Activated CD4-positive, alpha-beta T cell treated with anti-CD3 and anti-CD28 coated beads, Interleukin-2, amount 50 U/mL, for 48 hours (primary cell): ENCODE measurements around the gene PSMD3.

Source experiments
- DNase-seq, 2 experiments: peaks; one replicate each; pipeline ENCODE4 v3.0.0-alpha.2; 2020

PSMD3 gene

DNA sequence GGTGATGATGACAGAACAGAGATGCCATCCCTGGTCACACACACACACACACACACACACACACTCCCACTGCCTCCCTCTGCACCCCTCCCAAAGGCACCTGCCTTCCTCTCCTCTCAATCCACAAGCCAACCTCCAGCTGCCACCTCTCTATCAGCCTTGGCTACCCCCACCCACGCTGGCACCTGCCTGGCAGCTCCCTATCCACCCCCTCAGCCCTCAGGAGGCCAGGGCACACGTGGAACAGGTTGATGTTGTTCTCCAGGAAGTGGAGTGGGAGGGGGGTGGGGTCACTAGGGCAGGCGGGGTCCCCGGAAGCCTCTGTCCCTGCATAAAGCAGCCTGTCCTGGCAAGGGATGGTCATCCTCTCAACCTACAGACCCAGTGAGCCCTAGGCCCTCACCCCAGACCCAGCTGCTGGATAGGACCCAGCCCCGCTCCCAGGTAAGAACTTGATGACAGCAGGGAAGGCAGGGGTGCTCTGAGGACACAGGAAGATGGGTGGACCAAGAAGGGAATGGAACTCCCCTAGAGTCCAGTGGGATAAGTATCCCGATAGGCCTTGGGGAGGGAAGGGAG, 17.9 kb upstream of the PSMD3 start, which contains the start of gene GSDMA:
GSDMA (plus strand) TSS at position 363 of the 579 bp plus-strand sequence. CDS start 2,684 bp downstream, outside the sequence.
- no peak for DNase-seq

DNA sequence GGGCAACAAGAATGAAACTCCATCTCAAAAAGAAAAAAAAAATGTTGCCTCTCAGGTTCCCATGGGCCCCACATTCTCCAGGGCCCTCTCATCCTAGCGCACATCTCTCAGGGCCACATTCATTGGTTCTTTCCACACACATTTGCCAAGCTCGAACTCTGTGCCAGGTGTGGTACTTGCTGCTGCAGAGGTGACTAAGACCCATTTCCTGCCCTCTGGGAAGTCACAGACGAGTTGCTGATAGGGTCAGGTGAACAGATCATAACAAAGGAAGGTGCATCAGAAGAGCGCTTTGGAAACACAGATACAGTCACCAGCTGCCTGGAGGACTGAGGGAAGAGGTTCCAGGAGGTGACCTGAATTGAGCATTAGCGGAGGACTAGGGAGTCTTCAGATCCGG, 16.8 kb upstream of the PSMD3 start:
- no peak for DNase-seq

DNA sequence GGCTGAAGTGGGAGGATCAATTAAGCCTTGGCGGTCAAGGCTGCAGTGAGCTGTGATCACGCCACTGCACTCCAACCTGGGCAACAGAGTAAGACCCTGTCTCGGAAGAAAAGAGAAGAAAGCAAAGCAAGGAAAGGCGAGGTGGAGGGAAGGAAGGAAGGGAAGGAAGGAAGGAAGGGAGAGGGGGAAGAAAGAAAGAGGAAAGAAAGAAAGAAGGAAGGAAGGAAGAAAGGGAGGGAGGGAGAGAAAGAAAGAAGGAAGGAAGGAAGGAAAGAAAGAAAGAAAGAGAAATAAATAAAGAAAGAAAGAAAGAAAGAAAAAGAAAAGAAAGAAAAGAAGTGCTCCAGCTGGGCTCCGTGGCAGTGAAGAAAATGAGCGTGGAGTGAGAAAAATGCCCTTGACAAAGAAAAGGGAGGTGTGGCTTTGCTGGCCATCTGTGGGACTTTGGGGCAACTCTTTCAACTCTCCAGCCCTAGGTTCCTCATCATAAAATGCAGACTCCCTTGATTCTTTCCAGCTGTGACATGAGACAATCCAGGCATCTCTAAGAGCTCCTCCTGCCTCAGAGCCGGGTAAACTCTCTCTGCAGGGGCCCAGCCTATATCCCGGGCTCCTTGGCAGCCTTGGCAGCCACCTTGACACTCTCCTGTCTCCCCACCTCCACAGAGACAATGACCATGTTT, 15.4 kb upstream of the PSMD3 start:
- no peak for DNase-seq

DNA sequence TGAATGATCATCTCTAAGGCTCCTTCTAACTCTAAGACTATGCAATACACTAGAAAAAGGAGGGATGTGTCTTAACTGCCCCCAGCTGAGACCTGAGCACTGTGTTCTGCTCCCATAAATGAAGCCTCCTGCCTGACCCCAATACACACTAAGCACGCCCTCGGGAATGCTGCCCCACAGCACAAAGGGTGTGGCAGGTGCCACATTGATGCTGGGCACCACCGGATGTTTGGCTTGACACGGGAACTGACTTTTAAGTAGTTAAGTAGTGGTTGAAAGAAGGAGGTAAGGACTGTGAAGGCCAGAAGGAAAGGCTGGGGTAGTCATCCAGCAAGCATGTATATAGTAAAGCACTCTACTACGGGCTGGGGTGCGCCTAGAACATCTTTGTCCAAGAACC, 13.8 kb upstream of the PSMD3 start:
- no peak for DNase-seq

DNA sequence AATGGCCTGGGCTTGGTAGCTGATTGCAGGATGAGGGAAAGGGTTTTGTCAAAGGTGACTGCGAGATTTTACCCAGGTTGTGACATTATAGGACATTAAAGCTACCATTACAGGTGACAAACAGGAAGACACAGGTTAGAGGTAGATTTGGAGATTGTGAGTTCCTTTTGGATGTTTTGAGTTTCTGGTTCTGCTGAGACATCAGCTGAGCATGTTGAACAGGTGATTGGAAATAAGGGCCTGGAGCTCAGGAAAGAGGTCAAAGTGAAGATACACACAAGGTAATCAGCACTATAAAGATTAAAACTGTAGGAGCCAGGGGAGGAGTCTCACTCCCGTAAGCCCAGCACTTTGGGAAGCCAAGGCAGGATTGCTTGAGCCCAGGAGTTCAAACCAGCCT, 11.8 kb upstream of the PSMD3 start:
- no peak for DNase-seq

DNA sequence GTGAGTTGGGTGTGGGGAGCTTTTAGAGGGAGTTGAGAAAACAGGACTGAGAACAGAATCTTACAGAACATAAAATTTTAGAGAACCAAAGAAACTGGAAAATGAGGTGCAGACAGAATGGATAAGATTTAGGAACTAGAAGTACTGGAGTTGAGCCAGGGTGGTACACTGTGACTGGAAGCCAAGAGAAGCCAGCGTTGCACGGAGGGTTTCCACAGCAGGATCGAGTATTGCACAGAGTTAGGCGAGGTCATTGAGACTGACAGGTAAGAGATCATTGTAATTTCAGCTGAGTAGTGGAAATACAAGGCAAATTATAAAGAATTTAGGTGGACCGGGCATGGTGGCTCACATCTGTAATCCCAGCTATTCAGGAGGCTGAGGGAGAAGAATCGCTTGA, 11.2 kb upstream of the PSMD3 start:
- no peak for DNase-seq

DNA sequence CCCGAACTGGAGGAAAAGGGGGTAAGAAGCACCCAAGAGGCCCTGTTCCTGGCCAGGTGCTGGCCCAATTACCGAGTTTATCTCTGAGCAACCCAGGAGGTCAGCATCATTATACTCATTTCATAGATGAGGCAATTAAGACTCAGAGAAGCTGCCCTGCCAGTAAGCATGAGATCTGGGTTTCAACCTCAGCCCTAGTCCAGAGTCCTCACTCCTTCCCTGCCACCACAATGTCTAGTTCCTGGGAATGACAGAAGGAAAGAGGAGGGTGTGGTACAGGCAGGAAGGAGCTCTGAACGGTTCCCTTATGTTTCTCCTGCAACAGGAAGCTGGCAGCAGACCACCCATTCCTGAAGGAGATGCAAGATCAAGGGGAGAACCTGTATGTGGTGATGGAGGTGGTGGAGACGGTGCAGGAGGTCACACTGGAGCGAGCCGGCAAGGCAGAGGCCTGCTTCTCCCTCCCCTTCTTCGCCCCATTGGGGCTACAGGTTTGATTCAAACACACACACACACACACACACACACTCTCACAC, 10.4 kb upstream of the PSMD3 start:
- DNase-seq: no peak

DNA sequence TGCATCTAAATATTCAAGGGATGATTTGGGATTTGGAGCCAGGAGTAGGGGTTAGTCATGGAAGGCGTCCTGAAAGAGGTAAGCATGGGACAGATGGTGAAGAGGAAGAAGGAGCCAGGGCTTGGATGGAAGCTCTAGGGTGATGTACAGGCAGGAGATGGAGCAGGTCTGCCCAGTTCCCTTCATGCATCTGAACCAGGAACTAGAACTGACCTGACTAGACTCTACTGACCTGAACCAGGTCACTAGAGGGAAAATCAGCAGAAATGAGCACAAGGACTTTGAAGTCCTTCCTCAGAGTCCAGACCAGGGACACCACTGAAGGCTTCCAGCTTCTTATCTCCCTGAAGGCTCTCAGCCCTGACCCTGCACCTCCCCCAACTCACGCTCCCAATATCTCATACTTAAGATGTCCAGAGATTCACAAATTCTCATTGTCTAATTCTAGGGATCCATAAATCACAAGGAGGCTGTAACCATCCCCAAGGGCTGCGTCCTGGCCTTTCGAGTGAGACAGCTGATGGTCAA, 9.5 kb upstream of the PSMD3 start:
- no peak for DNase-seq

DNA sequence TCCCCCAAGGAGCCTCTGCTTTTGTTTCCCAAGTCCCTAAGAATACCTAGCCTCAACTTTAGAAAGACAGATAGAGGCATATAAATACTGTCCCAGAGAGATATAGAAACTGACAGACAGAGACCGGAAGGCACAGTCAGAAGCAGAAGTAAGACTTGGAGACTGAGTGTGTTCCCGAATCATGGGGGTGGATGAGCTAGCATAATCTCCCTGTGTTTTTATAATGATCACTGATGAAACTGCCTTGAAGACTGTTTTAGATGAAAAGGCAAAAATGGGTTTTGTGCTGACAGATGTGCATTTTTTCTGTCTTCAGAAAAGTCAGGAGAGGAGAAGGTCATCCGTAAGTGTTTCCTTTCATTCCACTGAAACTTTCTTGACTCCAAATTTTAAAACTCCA, 8.3 kb upstream of the PSMD3 start:
- DNase-seq: no peak

DNA sequence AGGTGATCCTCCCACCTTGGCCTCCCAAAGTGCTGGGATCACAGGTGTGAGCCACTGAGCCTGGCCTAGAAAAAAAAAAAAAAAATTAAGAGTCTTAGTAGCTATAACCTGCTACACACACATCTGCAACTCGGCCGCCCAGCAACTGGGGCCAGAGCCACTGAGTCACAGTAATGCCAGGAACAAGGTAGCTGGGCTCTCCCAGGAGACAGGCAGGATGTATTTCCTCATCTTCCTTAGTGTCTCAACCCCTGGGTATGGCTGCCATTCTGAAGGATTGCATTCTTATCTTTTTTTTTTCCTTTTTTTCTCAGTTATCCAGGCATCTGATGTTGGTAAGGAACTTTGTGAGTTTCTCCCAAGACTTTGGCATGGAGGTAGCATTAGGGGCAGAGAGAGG, 7.1 kb upstream of the PSMD3 start:
- no peak for DNase-seq

DNA sequence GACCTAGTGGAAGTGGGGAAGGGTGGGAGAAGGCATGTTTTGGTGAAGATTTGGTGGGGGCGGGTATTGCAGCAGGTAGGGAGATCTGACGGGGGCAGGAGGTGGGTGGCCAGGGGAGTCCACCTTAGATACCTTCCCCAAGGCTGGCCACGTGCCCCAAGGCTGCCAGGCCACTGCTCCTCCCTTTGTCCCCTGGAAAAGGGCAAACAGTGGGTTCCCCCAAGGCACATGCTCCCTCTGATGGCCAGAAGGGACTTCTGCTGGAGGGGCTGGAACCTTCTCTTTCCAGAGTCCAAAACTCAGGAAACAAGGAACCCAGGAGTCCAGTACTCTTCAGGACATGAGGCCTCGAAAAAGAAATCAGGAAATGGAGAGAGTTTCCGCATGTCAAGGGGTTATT, 6.2 kb upstream of the PSMD3 start:
- DNase-seq: no peak

DNA sequence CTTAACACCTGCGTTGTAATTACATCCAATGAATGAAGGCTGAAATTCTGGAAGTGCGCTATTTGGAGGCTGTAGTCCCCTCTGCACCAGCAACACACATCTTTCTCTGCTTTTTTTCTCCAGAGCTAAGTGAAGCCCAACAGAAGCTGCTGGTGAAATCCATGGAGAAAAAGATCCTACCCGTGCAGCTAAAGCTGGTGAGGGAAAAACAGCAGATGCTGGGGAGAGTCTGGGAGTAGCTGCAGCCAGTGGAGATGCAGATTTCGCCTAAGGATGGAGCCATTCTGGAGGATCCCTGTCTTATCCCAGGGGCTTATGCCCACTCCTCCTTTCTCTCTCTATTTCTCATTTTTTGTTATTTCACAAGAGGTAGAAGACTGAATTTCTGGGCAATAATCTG, 4.8 kb upstream of the PSMD3 start:
- DNase-seq: no peak

DNA sequence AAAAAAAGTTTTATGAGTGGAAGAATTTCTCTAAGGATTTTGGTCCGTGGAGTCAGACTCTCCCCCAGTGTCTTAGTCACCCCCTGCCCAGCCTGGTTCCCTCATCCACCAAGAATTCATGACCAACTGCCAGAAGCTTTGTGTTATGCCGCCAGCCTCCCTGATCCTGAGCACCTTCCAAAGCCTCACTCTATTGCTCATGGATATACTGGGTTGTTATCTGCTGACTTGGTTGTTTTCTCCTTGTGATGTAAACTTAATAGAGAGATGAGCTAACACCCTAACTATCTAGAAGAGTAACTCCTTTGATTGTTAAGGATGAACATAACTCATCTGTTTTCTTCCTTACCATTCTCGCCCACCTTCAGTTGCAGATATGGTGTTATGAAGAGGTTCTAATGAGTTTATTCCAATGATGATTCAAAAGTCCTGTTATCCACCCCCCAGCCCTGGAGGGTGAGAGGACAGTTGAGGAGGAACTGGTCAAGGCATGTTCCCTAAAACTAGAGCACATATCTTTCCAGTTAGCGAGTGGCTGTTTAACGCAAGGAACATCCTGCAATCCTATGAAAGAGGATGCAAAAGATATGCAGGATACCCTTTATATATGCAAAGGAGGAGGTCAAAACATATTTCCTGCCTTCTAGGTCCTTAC, 1.5 kb upstream of the PSMD3 start:
- no peak for DNase-seq

DNA sequence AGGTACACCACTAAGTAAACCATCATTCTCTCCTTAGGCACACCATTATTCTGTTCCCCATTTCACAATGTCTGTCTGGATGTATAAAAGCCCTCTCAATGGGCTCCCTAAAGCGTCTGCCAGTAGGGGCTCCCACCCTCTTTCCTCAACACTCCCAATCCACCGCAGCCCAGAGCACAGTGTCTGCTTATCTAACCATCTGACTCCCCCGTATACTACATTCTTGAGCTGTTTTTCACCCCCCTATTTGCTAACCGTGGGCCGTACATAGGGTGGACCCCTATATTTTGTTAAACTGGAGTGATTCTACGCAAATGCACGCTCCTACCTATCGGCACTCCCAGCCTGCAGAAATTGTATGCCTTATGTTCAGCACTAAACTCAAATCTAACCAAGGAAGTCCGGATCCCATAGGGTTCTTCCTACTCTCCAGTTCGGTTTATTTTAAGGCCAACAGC, 685 bp upstream of the PSMD3 start:
- no peak for DNase-seq

DNA sequence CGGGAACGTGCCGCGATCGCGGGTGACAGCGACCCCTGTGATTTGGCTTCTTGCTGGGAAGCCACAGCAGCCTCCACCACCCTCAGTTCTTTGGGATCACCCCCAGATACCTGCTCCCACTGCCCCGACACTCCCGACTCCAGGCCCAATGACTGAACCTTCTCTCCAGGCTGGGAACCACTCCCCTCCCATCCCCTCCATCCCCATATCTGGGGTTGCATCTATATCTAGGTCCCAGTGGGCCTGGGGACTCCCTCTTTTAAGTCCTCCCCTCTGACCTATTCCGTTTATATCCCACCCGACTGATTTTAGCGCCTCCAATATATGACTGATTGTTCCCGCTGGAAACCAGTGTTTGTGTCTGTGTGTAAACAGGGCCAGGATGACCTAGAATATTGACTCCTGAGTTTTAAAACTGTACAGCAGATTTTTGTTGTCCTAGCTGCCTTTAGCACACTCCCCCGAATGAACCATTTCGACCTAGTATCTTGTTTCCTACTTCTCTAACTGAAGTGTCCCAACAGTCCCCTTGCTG, 667 bp downstream of the PSMD3 start:
- no peak for DNase-seq

DNA sequence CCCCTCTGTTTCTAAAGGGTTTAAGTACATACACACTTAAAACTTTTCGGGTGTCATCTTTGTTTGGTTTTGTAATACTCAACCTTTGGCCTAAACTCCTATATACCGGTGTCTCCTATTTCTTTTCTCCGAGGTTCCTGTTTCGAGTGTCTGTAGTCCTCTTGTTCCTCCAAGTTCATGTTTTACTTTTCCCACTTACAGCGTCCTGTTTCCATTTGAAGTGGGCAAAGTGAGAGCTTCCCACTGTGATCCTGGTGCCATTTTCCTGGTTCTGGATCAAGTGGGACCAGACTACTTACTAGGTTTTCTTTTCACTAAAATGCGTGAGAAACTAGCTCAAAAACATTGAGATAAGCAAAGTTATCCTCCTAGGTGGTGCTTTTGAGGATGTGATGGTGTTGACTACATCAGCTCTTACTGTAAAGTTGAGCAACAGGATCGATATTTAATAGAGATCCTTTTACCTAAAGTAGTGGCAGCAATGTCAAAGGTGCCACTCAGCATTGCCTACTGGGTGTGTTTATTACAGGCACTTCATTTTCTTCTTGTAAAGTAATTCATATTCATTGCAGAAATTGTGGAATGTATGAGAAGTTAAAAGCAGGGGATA, 1.3 kb downstream of the PSMD3 start:
- DNase-seq: no peak

DNA sequence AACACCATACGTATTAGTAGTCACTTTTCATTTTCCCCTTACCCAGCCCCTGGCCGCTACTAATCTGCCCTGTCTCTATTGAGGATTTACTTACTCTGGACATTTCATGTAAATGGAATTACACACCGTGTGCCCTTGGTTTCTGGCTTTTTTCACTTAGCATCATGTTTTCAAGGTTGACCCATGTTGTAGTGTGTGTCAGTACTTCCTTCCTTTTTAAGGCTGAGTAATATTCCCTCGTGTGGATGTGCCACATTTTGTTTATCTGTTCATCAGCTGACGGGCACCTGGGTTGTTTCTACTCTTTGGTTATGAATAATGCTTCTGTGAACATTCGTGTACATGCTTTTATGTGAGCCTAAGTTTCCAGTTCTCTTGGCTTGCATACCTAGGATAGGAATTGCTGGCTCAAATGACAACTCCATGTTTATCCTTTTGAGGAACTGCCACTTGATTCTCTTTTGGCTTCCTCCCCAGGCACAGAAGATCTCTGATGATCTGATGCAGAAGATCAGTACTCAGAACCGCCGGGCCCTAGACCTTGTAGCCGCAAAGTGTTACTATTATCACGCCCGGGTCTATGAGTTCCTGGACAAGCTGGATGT, 7.7 kb downstream of the PSMD3 start:
- DNase-seq: no peak

DNA sequence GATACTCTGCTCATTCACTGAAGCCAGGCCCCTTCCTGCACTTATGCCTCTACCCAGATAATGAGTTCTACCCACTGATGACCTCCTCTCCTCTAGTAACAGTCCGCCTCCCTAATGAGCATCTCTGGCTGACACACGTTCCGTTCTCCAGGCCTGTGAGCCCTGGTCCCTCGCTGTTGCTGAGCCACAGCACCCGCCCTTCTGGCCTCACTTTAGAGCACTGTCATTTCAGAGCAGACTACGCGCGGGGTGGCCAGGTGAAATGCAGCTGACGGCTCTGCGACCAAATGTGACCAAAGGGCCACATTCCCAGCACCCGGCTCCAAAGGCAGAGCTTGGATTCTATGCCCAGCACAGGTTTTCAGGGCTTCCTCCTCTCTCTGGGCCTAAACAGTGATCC, 13.8 kb downstream of the PSMD3 start:
- no peak for DNase-seq

DNA sequence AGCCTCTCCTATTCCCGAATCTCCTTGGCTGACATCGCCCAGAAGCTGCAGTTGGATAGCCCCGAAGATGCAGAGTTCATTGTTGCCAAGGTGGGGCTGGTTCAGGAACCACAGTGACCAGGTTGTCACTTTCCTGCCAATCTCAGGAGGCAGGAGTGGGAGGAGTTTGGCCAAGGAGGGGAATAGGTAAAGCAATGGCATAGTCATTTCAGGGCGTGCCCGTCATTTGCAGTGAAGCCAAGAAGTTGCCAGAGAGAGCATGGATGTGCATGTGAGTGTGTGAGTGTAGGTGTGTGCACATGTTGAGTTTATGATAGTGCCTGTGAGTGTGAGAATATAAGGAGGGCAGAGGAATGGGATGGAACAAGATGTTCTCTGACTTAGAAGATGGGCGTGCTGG, 14.8 kb downstream of the PSMD3 start:
- no peak for DNase-seq

DNA sequence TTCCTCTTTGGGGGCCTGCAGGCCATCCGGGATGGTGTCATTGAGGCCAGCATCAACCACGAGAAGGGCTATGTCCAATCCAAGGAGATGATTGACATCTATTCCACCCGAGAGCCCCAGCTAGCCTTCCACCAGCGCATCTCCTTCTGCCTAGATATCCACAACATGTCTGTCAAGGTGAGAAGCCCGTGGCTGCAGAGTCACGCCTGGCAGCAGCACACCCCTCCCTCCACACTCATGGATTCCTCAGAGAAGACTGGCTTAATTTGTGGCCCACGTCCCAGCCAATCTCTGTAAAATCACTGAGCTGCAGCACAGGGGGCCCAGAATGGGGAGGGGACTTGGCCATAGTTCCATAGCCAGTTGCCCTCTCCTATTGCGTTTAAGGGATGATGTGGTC, 15.6 kb downstream of the PSMD3 start:
- no peak for DNase-seq

DNA sequence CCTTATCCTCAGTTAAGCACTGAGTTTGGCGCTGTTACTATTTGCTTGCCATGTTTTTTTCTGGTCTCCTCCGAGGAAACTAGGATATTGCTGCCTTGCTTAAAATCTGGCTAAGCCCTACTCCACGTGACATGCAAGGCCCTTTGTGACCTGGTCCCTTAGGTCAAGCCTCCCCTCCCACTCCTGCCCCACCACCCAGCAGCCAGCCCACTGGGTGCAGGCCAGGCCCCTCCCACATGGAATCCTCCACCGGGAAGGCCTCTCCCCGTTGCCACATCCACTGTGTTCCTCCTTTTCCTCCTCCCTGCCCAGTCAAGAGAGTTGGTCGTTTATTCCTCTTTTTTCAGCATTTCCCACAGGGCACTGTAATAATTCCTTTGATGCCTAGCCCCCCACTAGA, 16.2 kb downstream of the PSMD3 start:
- DNase-seq: no peak

DNA sequence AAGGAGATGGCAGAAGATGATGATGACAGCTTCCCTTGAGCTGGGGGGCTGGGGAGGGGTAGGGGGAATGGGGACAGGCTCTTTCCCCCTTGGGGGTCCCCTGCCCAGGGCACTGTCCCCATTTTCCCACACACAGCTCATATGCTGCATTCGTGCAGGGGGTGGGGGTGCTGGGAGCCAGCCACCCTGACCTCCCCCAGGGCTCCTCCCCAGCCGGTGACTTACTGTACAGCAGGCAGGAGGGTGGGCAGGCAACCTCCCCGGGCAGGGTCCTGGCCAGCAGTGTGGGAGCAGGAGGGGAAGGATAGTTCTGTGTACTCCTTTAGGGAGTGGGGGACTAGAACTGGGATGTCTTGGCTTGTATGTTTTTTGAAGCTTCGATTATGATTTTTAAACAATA, 16.9 kb downstream of the PSMD3 start:
- DNase-seq: no peak

DNA sequence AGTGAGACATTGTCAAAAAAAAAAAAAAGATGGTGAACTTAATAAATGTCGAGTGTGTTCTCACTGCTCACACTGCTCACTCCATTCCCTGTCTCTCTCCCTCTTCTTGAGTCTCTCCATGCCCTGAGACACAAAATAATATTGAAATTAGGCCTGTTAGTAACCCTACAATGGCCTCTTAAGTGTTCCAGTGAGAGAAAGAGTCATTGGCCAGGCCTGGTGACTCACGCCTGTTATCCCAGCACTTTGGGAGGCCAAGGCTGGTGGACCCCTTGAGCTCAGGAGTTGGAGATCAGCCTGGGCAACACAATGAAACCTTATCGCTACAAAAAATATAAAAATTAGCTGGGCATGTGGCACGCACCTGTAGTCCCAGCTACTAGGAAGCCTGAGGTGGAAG, 18.5 kb downstream of the PSMD3 start:
- no peak for DNase-seq
